Activated T-cell treated with anti-CD3 and anti-CD28 coated beads, Interleukin-2, amount 50 U/mL, for 1 hour (primary cell): ENCODE data around the gene LSM3.

Experiments used
- DNase-seq: peaks from one replicate; pipeline ENCODE4 v3.0.0-alpha.2; 2020

Gene LSM3

GRCh38 chr3:14244521-14245247 is 66.1 kb downstream of the LSM3 start:
- DNase-seq = no peak

- no peak for DNase-seq
Observed at GRCh38 chr3:14245248-14245639, 66.6 kb downstream of the LSM3 start.

DNA sequence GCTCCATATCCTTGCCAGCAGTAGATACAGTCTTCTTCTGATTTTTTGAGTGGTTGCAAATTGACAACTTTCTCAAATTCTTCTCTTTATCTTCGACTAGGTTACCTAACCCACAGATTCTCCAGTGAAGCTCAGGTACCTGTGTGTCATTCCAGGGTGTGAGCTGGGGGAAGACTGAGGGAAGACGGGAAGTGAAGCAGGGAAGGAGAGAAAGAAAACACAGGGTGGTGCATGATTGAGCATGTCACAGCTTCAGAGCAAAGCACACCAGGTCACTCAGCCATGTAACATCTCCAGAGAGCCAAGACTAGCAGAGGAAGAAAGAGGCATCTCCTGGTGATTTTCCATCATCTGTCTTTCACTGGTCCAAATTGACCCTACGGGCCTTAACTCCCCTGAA is 67.2 kb downstream of the LSM3 start:
- DNase-seq = no peak

- DNase-seq = no peak
Observed at GRCh38 chr3:14246414-14246813, 67.8 kb downstream of the LSM3 start.

DNA sequence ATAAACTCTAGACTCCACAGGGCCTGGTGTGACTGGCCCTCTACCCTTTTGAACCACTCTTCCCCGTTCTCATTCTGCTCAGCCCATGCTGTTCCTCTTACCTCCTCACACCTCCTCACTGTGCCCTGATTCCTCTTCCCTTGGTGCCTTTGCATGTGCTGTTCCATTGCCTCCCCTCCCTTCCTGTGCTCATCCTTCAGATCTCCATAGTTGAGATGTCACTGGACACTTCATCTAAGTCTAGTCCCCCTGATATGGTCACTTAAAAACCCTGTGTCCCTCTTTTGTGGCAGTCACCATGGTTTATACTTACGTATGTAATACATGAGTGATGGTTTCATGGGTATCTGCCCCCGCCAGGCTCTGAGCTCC is 69.8 kb downstream of the LSM3 start:
- DNase-seq = no peak

DNA sequence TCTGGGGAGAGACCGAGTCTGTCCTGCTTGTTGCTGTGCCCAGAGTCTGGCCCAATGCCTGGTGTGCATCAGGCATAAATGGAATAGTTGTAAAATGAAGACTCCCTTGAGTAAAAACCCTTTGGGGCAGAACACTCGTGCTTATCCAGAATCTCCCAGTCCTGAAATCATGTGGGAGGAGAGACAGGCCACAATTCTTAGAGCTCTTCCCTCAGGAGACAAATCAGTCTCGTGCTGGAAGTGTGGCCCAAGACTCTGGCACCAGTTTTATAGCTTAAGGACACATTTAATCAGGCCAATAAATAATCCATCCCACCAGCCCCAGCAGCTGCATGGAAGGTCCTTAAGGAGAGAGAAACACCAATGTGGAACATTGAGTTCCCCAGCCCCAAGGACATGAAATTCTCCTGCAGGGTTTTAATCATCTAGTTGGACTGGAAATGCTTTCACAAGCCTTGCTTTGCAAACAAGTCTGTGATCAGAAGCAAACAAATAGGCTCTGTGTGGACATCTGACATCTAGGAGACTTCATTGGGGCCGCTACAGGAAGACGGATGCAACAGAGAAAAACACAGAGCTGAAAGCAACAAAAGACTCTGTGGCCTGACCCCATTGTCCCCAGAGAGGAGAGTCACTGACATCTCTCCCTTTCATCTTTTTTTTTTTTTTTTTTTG is 70.4 kb downstream of the LSM3 start:
- DNase-seq = no peak
